Measurements from ENCODE around the gene HUS1. TPM values are rescaled to one million over a fixed set of nuclear protein-coding genes. Genes with fewer than 3 reads are reported as not detected.
"Not testable (repeated sequence)": the region's sequence is repeated elsewhere in the genome, so short reads cannot be mapped to it uniquely, and the experiment has no call there.

HUS1 gene
- total and polyA plus RNA-seq, 5 donors from 2014 or later = 30.2 to 68.1 (median 34.3) TPM

GRCh38 chr7:48009954-48010353, 30.5 kb upstream of the HUS1 start:
- no peak overlapping the region for H3K27ac Mint-ChIP-seq
- no peak for ATAC-seq (ENCODE audit: low read depth in 2 of 2)

GRCh38 chr7:48009257-48009656, 29.8 kb upstream of the HUS1 start:
- H3K27ac ChIP-seq (ENCODE audit: insufficient read depth, low read length, poor library complexity, severe bottlenecking) = no peak overlapping the region
- no peak overlapping the region for H3K4me3 ChIP-seq (ENCODE audit: low read depth, low read length)
- no peaks in the 10 kb centered on the region for H3K9me3 ChIP-seq (ENCODE audit: control insufficient read depth in 2 of 2, low read length in 2 of 2)
- H3K36me3 ChIP-seq (ENCODE audit: control insufficient read depth, insufficient read depth, low read length) = no peaks in the 10 kb centered on the region
- Mint-ChIP-seq H3K27me3 (peaks cover 6% of the 10 kb centered on the region), H3K9me3 (peaks cover 0 to 2% (median 0%) of the 10 kb centered on the region in 7 donors), H3K4me3 (no peak overlapping the region), H3K4me1 (no peaks in the 10 kb centered on the region), H3K36me3 (no peaks in the 10 kb centered on the region), H3K27ac (no peak overlapping the region)
- DNase-seq (no peak), ATAC-seq (ENCODE audit: low read depth in 2 of 2) (no peak)
- peaks cover 3% of the 10 kb centered on the region for H3K27me3 ChIP-seq (ENCODE audit: control insufficient read depth, insufficient read depth, low read length)
- no peaks in the 10 kb centered on the region for H3K4me1 ChIP-seq (ENCODE audit: control insufficient read depth, insufficient read depth, low read length, poor library complexity, severe bottlenecking)

More at GRCh38 chr7:48009954-48010353, 30.5 kb upstream of the HUS1 start:
- Mint-ChIP-seq H3K36me3 (no peaks in the 10 kb centered on the region), H3K9me3 (peaks cover 0 to 2% (median 0%) of the 10 kb centered on the region in 7 donors), H3K27me3 (peaks cover 5% of the 10 kb centered on the region), H3K4me3 (no peak overlapping the region), H3K4me1 (no peaks in the 10 kb centered on the region)
- no peak for DNase-seq
- H3K27ac ChIP-seq (ENCODE audit: insufficient read depth, low read length, poor library complexity, severe bottlenecking) = no peak overlapping the region
- no peaks in the 10 kb centered on the region for H3K4me1 ChIP-seq (ENCODE audit: control insufficient read depth, insufficient read depth, low read length, poor library complexity, severe bottlenecking)
- H3K4me3 ChIP-seq (ENCODE audit: low read depth, low read length) = no peak overlapping the region
- H3K9me3 ChIP-seq (ENCODE audit: control insufficient read depth in 2 of 2, low read length in 2 of 2) = no peaks in the 10 kb centered on the region
- H3K36me3 ChIP-seq (ENCODE audit: control insufficient read depth, insufficient read depth, low read length) = no peaks in the 10 kb centered on the region
- peaks cover 3% of the 10 kb centered on the region for H3K27me3 ChIP-seq (ENCODE audit: control insufficient read depth, insufficient read depth, low read length)

GRCh38 chr7:48006866-48007265, 27.5 kb upstream of the HUS1 start:
- DNase-seq = no peak
- no peak for ATAC-seq (ENCODE audit: low read depth in 2 of 2)
- Mint-ChIP-seq H3K9me3 (peaks cover 0 to 6% (median 0%) of the 10 kb centered on the region in 7 donors), H3K4me3 (no peak overlapping the region), H3K27me3 (peaks cover 14% of the 10 kb centered on the region), H3K36me3 (no peaks in the 10 kb centered on the region), H3K4me1 (no peaks in the 10 kb centered on the region), H3K27ac (no peak overlapping the region)
- H3K4me3 ChIP-seq (ENCODE audit: low read depth, low read length) = no peak overlapping the region
- H3K36me3 ChIP-seq (ENCODE audit: control insufficient read depth, insufficient read depth, low read length) = no peaks in the 10 kb centered on the region
- no peaks in the 10 kb centered on the region for H3K4me1 ChIP-seq (ENCODE audit: control insufficient read depth, insufficient read depth, low read length, poor library complexity, severe bottlenecking)
- no peak overlapping the region for H3K27ac ChIP-seq (ENCODE audit: insufficient read depth, low read length, poor library complexity, severe bottlenecking)
- H3K27me3 ChIP-seq (ENCODE audit: control insufficient read depth, insufficient read depth, low read length) = peaks cover 6% of the 10 kb centered on the region
- no peaks in the 10 kb centered on the region for H3K9me3 ChIP-seq (ENCODE audit: control insufficient read depth in 2 of 2, low read length in 2 of 2)

GRCh38 chr7:48004638-48005037, 25.2 kb upstream of the HUS1 start:
- Mint-ChIP-seq H3K36me3 (peaks cover 3% of the 10 kb centered on the region), H3K9me3 (peaks cover 0 to 6% (median 0%) of the 10 kb centered on the region in 7 donors), H3K27ac (peak overlapping the region in 1 of 3 donors; percentile 3), H3K27me3 (peaks cover 14% of the 10 kb centered on the region), H3K4me1 (no peaks in the 10 kb centered on the region), H3K4me3 (no peak overlapping the region)
- no peak for ATAC-seq (ENCODE audit: low read depth in 2 of 2)
- no peak overlapping the region for H3K27ac ChIP-seq (ENCODE audit: insufficient read depth, low read length, poor library complexity, severe bottlenecking)
- H3K4me3 ChIP-seq (ENCODE audit: low read depth, low read length) = no peak overlapping the region
- H3K36me3 ChIP-seq (ENCODE audit: control insufficient read depth, insufficient read depth, low read length) = no peaks in the 10 kb centered on the region
- H3K9me3 ChIP-seq (ENCODE audit: control insufficient read depth in 2 of 2, low read length in 2 of 2) = no peaks in the 10 kb centered on the region
- no peaks in the 10 kb centered on the region for H3K4me1 ChIP-seq (ENCODE audit: control insufficient read depth, insufficient read depth, low read length, poor library complexity, severe bottlenecking)
- H3K27me3 ChIP-seq (ENCODE audit: control insufficient read depth, insufficient read depth, low read length) = peaks cover 6% of the 10 kb centered on the region
- DNase-seq = no peak

GRCh38 chr7:48004032-48004431, 24.6 kb upstream of the HUS1 start:
- Mint-ChIP-seq H3K27me3 (peaks cover 14% of the 10 kb centered on the region), H3K27ac (no peak overlapping the region)
- DNase-seq = no peak

GRCh38 chr7:48000164-48000563, 20.7 kb upstream of the HUS1 start:
- peaks cover 15% of the 10 kb centered on the region for H3K27me3 Mint-ChIP-seq
- H3K4me1 Mint-ChIP-seq; H3K4me3 ChIP-seq (ENCODE audit: low read depth, low read length); DNase-seq; H3K9me3 Mint-ChIP-seq; H3K4me3 Mint-ChIP-seq; H3K36me3 Mint-ChIP-seq; H3K27me3 ChIP-seq (ENCODE audit: control insufficient read depth, insufficient read depth, low read length); H3K36me3 ChIP-seq (ENCODE audit: control insufficient read depth, insufficient read depth, low read length); ATAC-seq (ENCODE audit: low read depth in 2 of 2); H3K9me3 ChIP-seq (ENCODE audit: control insufficient read depth in 2 of 2, low read length in 2 of 2); H3K4me1 ChIP-seq (ENCODE audit: control insufficient read depth, insufficient read depth, low read length, poor library complexity, severe bottlenecking); H3K27ac Mint-ChIP-seq; H3K27ac ChIP-seq (ENCODE audit: insufficient read depth, low read length, poor library complexity, severe bottlenecking): not testable (repeated sequence)

More at GRCh38 chr7:48004032-48004431, 24.6 kb upstream of the HUS1 start:
- Histone ChIP-seq H3K4me1 (ENCODE audit: control insufficient read depth, insufficient read depth, low read length, poor library complexity, severe bottlenecking) (no peaks in the 10 kb centered on the region), H3K27me3 (ENCODE audit: control insufficient read depth, insufficient read depth, low read length) (peaks cover 6% of the 10 kb centered on the region), H3K27ac (ENCODE audit: insufficient read depth, low read length, poor library complexity, severe bottlenecking) (no peak overlapping the region), H3K36me3 (ENCODE audit: control insufficient read depth, insufficient read depth, low read length) (no peaks in the 10 kb centered on the region), H3K4me3 (ENCODE audit: low read depth, low read length) (no peak overlapping the region), H3K9me3 (ENCODE audit: control insufficient read depth in 2 of 2, low read length in 2 of 2) (no peaks in the 10 kb centered on the region)
- Mint-ChIP-seq H3K9me3 (peaks cover 0 to 6% (median 0%) of the 10 kb centered on the region in 7 donors), H3K4me3 (no peak overlapping the region), H3K36me3 (peaks cover 3% of the 10 kb centered on the region), H3K4me1 (no peaks in the 10 kb centered on the region)
- ATAC-seq (ENCODE audit: low read depth in 2 of 2) = no peak

DNA sequence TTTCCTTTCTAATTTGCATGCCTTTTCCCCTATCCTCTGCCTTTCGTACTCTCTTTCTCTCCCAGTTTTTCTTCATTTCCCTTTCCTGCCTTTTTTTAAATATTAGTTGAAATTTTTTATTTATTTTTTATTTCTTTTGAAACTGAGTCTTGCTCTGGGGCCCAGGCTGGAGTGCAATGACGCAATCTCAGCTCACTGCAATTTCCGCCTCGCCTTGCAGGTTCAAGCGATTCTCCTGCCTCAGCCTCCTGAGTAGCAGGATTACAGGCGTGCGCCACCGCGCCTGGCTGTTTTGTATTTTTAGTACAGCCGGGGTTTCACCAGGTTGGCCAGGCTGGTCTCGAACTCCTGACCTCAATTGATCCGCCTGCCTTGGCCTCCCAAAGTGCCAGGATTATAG, 20.0 kb upstream of the HUS1 start:
- H3K27ac ChIP-seq (ENCODE audit: insufficient read depth, low read length, poor library complexity, severe bottlenecking) = no peak overlapping the region
- peaks cover 3% of the 10 kb centered on the region for H3K27me3 ChIP-seq (ENCODE audit: control insufficient read depth, insufficient read depth, low read length)
- H3K4me1 Mint-ChIP-seq = peaks cover 0 to 1% (median 0%) of the 10 kb centered on the region in 4 donors
- H3K4me3 ChIP-seq (ENCODE audit: low read depth, low read length) = no peak overlapping the region
- H3K4me3 Mint-ChIP-seq = no peak overlapping the region
- no peak overlapping the region for H3K27ac Mint-ChIP-seq
- H3K36me3 ChIP-seq (ENCODE audit: control insufficient read depth, insufficient read depth, low read length) = no peaks in the 10 kb centered on the region
- DNase-seq (no peak), ATAC-seq (ENCODE audit: low read depth in 2 of 2) (no peak)
- peaks cover 0 to 6% (median 0%) of the 10 kb centered on the region in 7 donors for H3K9me3 Mint-ChIP-seq
- H3K36me3 Mint-ChIP-seq = peaks cover 6% of the 10 kb centered on the region
- H3K4me1 ChIP-seq (ENCODE audit: control insufficient read depth, insufficient read depth, low read length, poor library complexity, severe bottlenecking) = no peaks in the 10 kb centered on the region
- H3K27me3 Mint-ChIP-seq = peaks cover 13% of the 10 kb centered on the region
- H3K9me3 ChIP-seq (ENCODE audit: control insufficient read depth in 2 of 2, low read length in 2 of 2) = no peaks in the 10 kb centered on the region

DNA sequence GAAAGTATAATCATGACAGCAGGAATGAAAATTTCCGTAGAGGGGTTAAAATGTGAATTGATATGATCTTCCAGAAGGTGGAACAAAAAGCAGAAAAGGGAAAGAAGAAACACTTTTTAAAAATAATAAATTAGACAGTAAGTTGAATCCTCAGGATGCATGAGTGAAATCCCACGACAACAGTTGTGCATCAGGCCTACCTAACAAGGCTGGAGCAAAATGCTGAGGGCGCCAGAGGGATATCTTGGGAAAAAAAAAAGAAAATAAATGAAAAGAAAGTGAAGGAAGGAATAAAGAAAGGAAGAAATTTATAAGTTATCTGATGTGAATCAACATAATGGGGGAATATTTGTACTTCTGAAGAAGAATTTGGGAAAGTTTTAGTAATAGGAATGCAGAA, 13.0 kb upstream of the HUS1 start:
- ATAC-seq (ENCODE audit: low read depth in 2 of 2) = no peak

More for the DNA sequence above, 13.0 kb upstream of the HUS1 start:
- H3K36me3 ChIP-seq (ENCODE audit: control insufficient read depth, insufficient read depth, low read length) = no peaks in the 10 kb centered on the region
- Mint-ChIP-seq H3K27ac (peak overlapping the region; percentile 85 to 98 (median 88)), H3K27me3 (peaks cover 5% of the 10 kb centered on the region), H3K4me3 (peak overlapping the region; percentile 79 to 96 (median 94)), H3K9me3 (peaks cover 0 to 5% (median 0%) of the 10 kb centered on the region in 7 donors), H3K36me3 (peaks cover 3% of the 10 kb centered on the region), H3K4me1 (peaks cover 9 to 21% (median 17%) of the 10 kb centered on the region in 4 donors)
- H3K27me3 ChIP-seq (ENCODE audit: control insufficient read depth, insufficient read depth, low read length) = peaks cover 2% of the 10 kb centered on the region
- peaks cover 13% of the 10 kb centered on the region for H3K4me1 ChIP-seq (ENCODE audit: control insufficient read depth, insufficient read depth, low read length, poor library complexity, severe bottlenecking)
- DNase-seq = no peak
- H3K4me3 ChIP-seq (ENCODE audit: low read depth, low read length) = peak overlapping the region; percentile 73
- no peaks in the 10 kb centered on the region for H3K9me3 ChIP-seq (ENCODE audit: control insufficient read depth in 2 of 2, low read length in 2 of 2)
- peak overlapping the region; percentile 62 for H3K27ac ChIP-seq (ENCODE audit: insufficient read depth, low read length, poor library complexity, severe bottlenecking)
